Measurements from ENCODE around the gene RTCB.
"Not testable (repeated sequence)": the region's sequence is repeated elsewhere in the genome, so short reads cannot be mapped to it uniquely, and the experiment has no call there.

RTCB gene

GRCh38 chr22:32389685-32390084 lies 22.4 kb downstream of the RTCB start:
- no peak for DNase-seq (ENCODE audit: low read depth)

- no peak for DNase-seq (ENCODE audit: low read depth)
Measured at GRCh38 chr22:32385681-32386080, 26.4 kb downstream of the RTCB start.

DNA sequence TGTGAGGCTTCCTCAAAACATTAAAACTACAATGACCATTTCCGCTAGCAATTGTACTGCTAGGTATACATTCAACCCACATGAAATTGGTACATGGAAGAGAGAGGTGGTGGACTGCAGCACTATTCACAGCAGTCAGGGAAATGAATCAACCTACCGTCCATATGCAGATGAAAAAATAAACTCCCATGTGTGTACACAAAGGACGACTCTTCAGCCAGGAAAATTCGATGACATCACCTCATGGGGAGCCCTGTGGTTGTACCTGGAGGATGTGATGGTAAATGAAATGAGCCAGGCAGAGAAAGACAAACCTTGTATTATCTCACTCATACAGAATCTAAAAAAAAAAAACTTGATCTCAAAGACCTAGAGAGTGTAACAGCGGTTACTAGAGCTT lies 31.1 kb downstream of the RTCB start:
- DNase-seq (ENCODE audit: low read depth), result no peak

- DNase-seq (ENCODE audit: low read depth), result no peak
Measured at GRCh38 chr22:32378707-32379272, 33.3 kb downstream of the RTCB start.

DNA sequence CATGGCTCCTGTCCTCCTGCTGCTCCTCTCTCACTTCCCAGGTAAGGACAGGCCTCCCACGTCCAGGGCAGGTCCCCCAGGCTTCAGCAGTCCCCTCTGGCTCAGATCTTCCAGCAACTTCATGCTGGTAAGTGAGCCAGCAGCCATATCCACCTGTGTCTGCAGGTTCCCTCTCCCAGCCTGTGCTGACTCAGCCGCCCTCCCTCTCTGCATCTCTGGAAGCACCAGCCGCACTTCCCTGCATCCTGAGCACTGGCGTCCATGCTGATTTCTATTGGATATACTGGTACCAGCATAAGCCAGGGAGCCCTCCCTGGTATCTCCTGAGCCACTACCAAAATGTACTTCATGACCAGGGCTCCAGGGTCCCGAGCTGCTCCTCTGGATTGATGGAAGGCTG lies 35.4 kb downstream of the RTCB start:
- no peak for DNase-seq (ENCODE audit: low read depth)

GRCh38 chr22:32375678-32376450 lies 36.2 kb downstream of the RTCB start:
- no peak for DNase-seq (ENCODE audit: low read depth)

GRCh38 chr22:32364210-32364609 lies 47.8 kb downstream of the RTCB start:
- DNase-seq (ENCODE audit: low read depth), result no peak

- no peak for DNase-seq (ENCODE audit: low read depth)
Measured at GRCh38 chr22:32361257-32361656, 50.8 kb downstream of the RTCB start.

- not testable (repeated sequence) for DNase-seq (ENCODE audit: low read depth)
Measured at GRCh38 chr22:32360096-32360495, 52.0 kb downstream of the RTCB start.

DNA sequence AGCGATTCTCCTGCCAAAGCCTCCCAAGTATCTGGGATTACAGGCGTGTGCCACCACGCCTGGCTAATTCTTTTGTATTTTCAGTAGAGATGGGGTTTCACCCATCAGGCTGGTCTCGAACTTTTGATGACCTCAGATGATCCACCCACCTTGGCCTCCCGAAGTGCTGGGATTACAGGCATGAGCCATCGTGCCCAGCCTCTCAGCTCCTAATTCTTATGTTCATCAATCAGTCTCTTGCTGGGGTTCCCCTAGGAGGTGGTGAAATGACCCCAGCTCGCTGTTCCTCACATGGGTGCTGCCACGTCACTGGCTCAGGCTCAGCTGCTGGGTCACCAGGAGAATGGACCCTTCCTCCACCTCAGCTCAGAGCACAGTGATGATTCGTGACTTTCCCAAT lies 54.5 kb downstream of the RTCB start, which contains the start of gene RFPL3:
Gene RFPL3, plus strand, starts transcription at position 301 of the 400 bp plus-strand sequence. CDS start 205 bp downstream, outside the sequence.
- DNase-seq (ENCODE audit: low read depth), result not testable (repeated sequence)

GRCh38 chr22:32355760-32356159 lies 56.3 kb downstream of the RTCB start:
- DNase-seq (ENCODE audit: low read depth), result no peak

DNA sequence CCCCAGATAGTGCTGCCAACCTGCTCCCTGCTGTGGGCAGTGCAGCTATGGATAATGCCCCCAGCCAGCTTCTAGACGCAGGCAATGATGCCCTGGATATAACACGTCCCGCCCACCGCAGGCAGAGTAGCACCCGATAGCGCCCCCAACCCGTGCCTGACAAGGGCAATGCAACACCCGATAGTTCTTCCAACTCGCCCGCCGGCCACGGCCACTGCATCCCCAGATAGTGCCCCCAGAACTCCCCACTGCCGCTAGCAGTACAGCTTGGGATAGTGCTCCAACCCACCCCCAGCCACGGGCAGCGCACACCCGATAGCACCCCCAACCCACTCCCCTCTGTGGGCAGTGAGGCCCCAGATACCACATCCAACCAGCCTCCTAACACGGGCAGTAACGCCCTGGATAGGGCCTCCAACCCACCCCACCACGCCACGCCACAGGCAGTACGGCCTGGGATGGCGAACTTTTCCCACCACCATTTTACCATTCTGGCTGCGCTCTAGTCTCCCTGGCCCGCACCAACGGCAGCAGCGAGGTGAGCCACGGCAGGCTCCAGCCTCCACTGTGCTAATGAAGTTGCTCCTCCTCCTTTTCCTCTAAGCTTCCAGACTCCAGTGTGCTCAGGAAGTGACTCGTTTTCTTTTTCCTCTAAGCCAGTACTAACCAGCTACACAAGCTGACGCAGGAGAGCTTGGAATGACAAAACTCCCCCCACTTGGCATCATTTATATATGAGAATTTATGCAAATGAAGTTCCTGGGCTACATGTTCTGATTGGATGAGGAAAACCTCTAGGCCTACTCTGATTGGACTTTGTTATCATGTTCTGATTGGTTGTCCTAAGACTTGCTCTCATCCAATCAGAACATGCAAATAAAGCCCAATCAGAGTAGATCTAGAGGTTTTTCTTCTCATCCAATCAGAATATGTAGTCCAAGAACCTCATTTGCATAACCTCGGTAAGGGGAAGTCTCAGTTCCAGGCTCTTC lies 57.4 kb downstream of the RTCB start:
- no peak for DNase-seq (ENCODE audit: low read depth)

DNA sequence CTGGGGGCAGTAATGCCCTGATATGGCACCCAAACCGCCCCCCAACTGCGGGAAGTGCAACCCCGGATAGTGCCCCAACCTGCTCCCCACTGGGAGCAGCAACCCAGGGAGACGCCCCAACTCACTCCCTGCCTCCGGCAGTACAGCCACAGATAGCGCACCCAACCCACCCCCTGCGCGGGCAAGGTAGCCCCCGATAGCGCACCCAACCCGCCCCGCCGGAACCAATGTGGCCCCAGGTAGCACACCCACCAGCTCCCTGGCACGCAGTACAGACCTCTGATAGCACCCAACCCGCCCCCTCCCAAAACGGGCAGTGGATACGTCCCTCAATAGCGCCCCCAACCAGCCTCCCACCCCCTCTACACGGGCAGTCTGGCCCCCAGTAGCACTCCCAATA lies 58.2 kb downstream of the RTCB start:
- DNase-seq (ENCODE audit: low read depth), result no peak

GRCh38 chr22:32353292-32353691 lies 58.8 kb downstream of the RTCB start:
- DNase-seq (ENCODE audit: low read depth), result no peak

GRCh38 chr22:32352681-32353080 lies 59.4 kb downstream of the RTCB start:
- no peak for DNase-seq (ENCODE audit: low read depth)

DNA sequence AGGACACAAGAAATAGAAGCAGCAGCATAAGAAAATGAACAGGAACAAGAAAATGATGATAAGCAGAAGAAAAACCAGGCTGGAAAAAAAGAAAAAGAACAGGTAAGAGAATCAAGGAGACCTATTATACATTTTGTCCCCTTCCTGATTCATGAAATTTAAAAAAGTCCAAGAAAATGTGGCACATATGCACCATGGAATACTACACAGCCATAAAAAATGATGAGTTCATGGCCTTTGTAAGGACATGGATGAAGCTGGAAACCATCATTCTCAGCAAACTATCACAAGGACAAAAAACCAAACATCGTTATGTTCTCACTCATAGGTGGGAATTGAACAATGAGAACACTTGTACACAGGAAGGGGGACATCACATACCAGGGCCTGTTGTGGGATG lies 60.2 kb downstream of the RTCB start:
- DNase-seq (ENCODE audit: low read depth), result not testable (repeated sequence)

DNA sequence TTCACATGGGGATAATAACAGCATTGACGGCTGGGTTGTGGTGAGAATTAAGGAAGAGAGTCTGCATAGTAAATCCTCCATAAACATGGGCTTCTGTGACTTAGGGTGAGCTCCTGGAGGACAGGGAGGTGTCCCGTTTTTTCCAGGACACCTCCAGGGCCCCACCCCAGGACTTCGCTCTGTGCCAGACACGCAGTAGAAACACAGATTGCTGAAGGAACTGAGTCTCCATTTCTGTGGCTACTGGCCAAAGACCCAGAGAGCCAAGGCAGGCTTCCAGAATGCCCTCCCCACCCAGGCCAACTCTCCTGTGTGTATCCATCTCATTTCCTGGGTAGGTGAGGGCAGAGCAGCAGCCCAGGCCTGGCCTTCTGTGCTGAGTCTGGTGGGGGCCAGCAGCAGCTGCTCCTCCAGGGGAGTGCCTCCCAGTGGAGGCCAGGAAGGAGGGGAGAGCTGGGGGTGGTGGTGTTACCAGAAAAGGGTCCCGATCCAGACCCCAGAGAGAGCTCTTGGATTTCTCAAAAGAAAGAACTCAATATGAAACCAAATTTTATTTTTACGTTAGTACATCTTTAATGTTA lies 63.9 kb downstream of the RTCB start:
- DNase-seq (ENCODE audit: low read depth), result no peak

DNA sequence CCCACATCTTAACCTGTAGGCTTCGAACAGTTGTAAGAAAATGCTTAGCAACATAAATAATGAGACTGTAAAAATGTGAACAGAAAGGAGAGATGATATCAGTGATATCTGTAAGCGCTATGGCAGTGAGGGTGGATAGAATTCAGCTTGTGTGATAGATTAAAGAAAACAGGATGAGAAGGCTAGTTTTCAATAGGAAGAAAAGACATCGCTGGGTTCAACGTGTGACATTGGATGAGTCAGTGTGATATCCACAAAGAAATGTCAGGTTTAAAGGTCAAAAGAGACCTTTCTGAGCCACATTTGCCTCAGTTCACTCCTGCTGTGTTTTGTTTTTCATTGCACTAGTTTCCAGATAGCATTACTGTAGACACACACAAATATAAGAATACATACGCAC lies 68.1 kb downstream of the RTCB start:
- DNase-seq (ENCODE audit: low read depth), result no peak

GRCh38 chr22:32342977-32343376 lies 69.1 kb downstream of the RTCB start:
- DNase-seq (ENCODE audit: low read depth), result no peak

DNA sequence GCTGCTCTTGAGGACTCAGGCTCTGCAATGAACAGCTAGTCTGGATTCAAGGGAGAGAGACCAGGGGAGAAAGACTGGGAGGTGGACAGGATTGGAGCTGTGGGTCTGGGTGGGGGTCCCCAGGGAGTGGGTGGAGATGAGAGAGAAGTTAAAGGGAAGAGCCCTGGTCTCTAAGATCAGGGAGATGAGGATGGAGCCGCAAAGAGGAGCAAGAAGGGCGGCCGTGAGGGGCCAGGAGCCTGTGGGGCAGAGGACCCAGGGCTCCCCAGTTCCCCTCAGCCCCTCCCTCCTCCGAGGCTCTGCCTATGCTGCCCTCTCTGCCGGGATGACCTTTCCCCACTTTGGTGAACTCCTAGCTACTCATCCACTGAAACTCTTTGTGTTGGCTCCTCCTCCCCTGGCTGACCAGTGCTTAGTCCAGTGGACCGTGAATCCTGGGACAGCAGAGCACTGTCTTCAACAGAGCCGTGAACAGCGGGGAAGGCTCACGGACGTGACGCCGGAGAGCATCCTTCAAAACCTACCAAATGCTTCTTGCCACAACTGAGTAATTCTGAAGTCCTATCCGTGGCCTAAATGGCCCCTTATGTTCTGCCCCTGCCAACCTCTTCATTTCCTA lies 70.8 kb downstream of the RTCB start:
- DNase-seq (ENCODE audit: low read depth), result no peak

GRCh38 chr22:32340411-32340810 lies 71.6 kb downstream of the RTCB start:
- no peak for DNase-seq (ENCODE audit: low read depth)
